SK-N-SH (cell line): ENCODE data around the gene ATP11B. TPM values are rescaled to one million over a fixed set of nuclear protein-coding genes. Genes with fewer than 3 reads are reported as not detected.

Experiments
- CTCF ChIA-PET: fragments of 300-600, 350-600 bp; formaldehyde crosslinking; extraction: SDS; loops from one replicate; lab custom pipeline; 2021; lab: Yijun Ruan, JAX
- POLR2A ChIA-PET: fragments of 350-600 bp; sonication (Branson Sonifier 250); formaldehyde crosslinking; extraction: SDS; loops from one replicate; lab custom pipeline; 2020; ENCODE audit warnings: antibody characterized with exemption, inconsistent platforms; lab: Yijun Ruan, JAX
- DNase-seq: peaks from one replicate; pipeline ENCODE4 v3.0.0; 2012
- H2AFZ ChIP-seq: fragments of 200-600 bp; sonication (generic); 2 replicates; pipeline ENCODE4 v1.8.1; 2016; ENCODE audit warnings: antibody characterized with exemption, mild to moderate bottlenecking, low read depth
- H3F3A ChIP-seq: fragments of 200-600 bp; sonication (generic); replicated peaks from 2 replicates; pipeline ENCODE3; 2016; ENCODE audit warnings: antibody characterized with exemption, mild to moderate bottlenecking; ENCODE audit not compliant: insufficient read depth
- H3K27ac ChIP-seq, 2 experiments: fragments of 200-500 bp in 1 of 2; fragments of 200-600 bp in 1 of 2; sonication (Bioruptor generic) in 1 of 2; sonication (generic), shearing (Covaris generic) in 1 of 2; 2 replicates each; pipeline versions ENCODE4 v1.5.1 to v1.6.1; 2014 to 2016; ENCODE audit warnings: low read depth in 2 of 2, inconsistent platforms in 1 of 2, low read length in 1 of 2, mild to moderate bottlenecking in 1 of 2, mixed read lengths in 1 of 2
- H3K27me3 ChIP-seq: fragments of 200-600 bp; sonication (generic), shearing (Covaris generic); 2 replicates; pipeline ENCODE4 v1.6.1; 2016; ENCODE audit warnings: mixed run types; ENCODE audit not compliant: insufficient read depth
- H3K36me3 ChIP-seq, 2 experiments: fragments of 200-500 bp in 1 of 2; fragments of 200-600 bp in 1 of 2; sonication (Bioruptor generic) in 1 of 2; sonication (generic) in 1 of 2; replicated peaks in 1 of 2; 2 replicates each; pipeline versions ENCODE3 to v1.5.1; 2014 to 2016; ENCODE audit warnings: low read length in 1 of 2, mild to moderate bottlenecking in 1 of 2; ENCODE audit not compliant: insufficient read depth in 2 of 2, control insufficient read depth in 1 of 2
- H3K4me1 ChIP-seq, 2 experiments: fragments of 200-500 bp in 1 of 2; fragments of 200-600 bp in 1 of 2; sonication (Bioruptor generic) in 1 of 2; sonication (generic), shearing (Covaris generic) in 1 of 2; 2 replicates each; pipeline versions ENCODE4 v1.5.1 to v1.6.1; 2014 to 2016; ENCODE audit warnings: low read depth in 1 of 2, low read length in 1 of 2, mixed run types in 1 of 2; ENCODE audit not compliant: insufficient read depth in 2 of 2, control insufficient read depth in 1 of 2
- H3K4me2 ChIP-seq: fragments of 200-600 bp; sonication (generic), shearing (Covaris generic); 2 replicates; pipeline ENCODE4 v1.6.1; 2017; ENCODE audit warnings: mixed run types
- H3K4me3 ChIP-seq, 2 experiments: fragments of 200-500 bp in 1 of 2; fragments of 200-600 bp in 1 of 2; sonication (Bioruptor generic) in 1 of 2; sonication (generic), shearing (Covaris generic) in 1 of 2; 2 replicates each; pipeline versions ENCODE4 v1.5.1 to v1.8.1; 2014 to 2016; ENCODE audit warnings: low read depth in 2 of 2, inconsistent platforms in 1 of 2, low read length in 1 of 2, mild to moderate bottlenecking in 1 of 2, mixed read lengths in 1 of 2, moderate library complexity in 1 of 2
- H3K79me2 ChIP-seq: fragments of 200-600 bp; sonication (generic); 2 replicates; pipeline ENCODE4 v1.8.1; 2017; ENCODE audit warnings: mild to moderate bottlenecking; ENCODE audit not compliant: insufficient read depth
- H3K9ac ChIP-seq: fragments of 200-600 bp; sonication (generic); 2 replicates; pipeline ENCODE4 v1.6.1; 2017; ENCODE audit warnings: mixed run types
- H3K9me2 ChIP-seq: fragments of 200-600 bp; sonication (generic); 2 replicates; pipeline ENCODE4 v1.6.1; 2017; ENCODE audit warnings: mixed run types
- H3K9me3 ChIP-seq: fragments of 200-600 bp; sonication (generic); 2 replicates; pipeline ENCODE4 v1.6.1; 2017; ENCODE audit warnings: mixed run types, mild to moderate bottlenecking, moderate library complexity
- H4K20me1 ChIP-seq: fragments of 200-600 bp; sonication (generic); 2 replicates; pipeline ENCODE4 v1.6.1; 2017; ENCODE audit warnings: mild to moderate bottlenecking, mixed run types; ENCODE audit not compliant: insufficient read depth
- CHD2 ChIP-seq: fragments of 150-350 bp; IDR thresholded peaks from 2 replicates; pipeline ENCODE4 v1.6.1; 2018; ENCODE audit warnings: low read length; ENCODE audit not compliant: partially characterized antibody
- EP300 ChIP-seq, 2 experiments: IDR thresholded peaks; 2 replicates each; pipeline versions ENCODE4 v1.4.0 to v1.6.1; 2012; ENCODE audit warnings: borderline replicate concordance in 1 of 2, low read depth in 1 of 2, low read length in 1 of 2
- EZH2phosphoT487 ChIP-seq: fragments of 200-600 bp; sonication (generic); IDR thresholded peaks from 2 replicates; pipeline ENCODE4 v1.6.1; 2017; ENCODE audit warnings: low read depth, mixed run types, mild to moderate bottlenecking, antibody characterized with exemption, moderate library complexity, borderline replicate concordance
- FOSL2 ChIP-seq: IDR thresholded peaks from 2 replicates; pipeline ENCODE4 v1.4.0; 2012; ENCODE audit warnings: low read depth, mild to moderate bottlenecking, moderate library complexity, borderline replicate concordance
- FOXJ3 ChIP-seq: sonication (generic); formaldehyde crosslinking; IDR thresholded peaks from 2 replicates; pipeline ENCODE4 v1.5.1; 2020; ENCODE audit warnings: mild to moderate bottlenecking, missing genetic modification reagents
- FOXM1 ChIP-seq: IDR thresholded peaks from 2 replicates; pipeline ENCODE4 v1.4.0; 2012; ENCODE audit warnings: low read depth, mild to moderate bottlenecking
- JUND ChIP-seq: IDR thresholded peaks from 2 replicates; pipeline ENCODE4 v1.4.0; 2012
- REST ChIP-seq: IDR thresholded peaks from 2 replicates; pipeline ENCODE4 v1.6.1; 2012; ENCODE audit warnings: mild to moderate bottlenecking, low read depth, low read length, moderate library complexity
- RFX5 ChIP-seq: IDR thresholded peaks from 2 replicates; pipeline ENCODE4 v1.6.1; 2012; ENCODE audit warnings: mild to moderate bottlenecking, improper control_type of control experiment, low read length
- SMC3 ChIP-seq: IDR thresholded peaks from 2 replicates; pipeline ENCODE4 v1.6.1; 2012; ENCODE audit warnings: low read depth, low read length, improper control_type of control experiment
- WGBS: methylation state at CpG from one replicate; pipeline ENCODE4 v1.1.6; 2017; ENCODE audit warnings: low lambda C conversion rate; 5-methylcytosine and 5-hydroxymethylcytosine counted together
- polyA plus RNA-seq, 3 experiments: library from polyadenylated mRNA; depleted of rRNA; stranded (reverse); fragments of >200 nt; gene quantifications; 2 replicates each; pipeline ENCODE4 v1.2.3, GENCODE V29; 2012

Gene ATP11B
- polyA plus RNA-seq, 1 of the 3 experiments (the other 2 are of a cell fraction): 8.7 TPM

- Histone ChIP-seq H3K36me3 (peaks cover 35 to 55% of the 10 kb centered on the region in 2 experiments), H3K9me2 (no peaks in the 10 kb centered on the region), H3K9me3 (no peaks in the 10 kb centered on the region), H4K20me1 (no peaks in the 10 kb centered on the region), H3K4me3 (no peak overlapping the region), H3F3A (peaks cover 3% of the 10 kb centered on the region), H2AFZ (no peak overlapping the region), H3K79me2 (no peaks in the 10 kb centered on the region), H3K27ac (no peak overlapping the region), H3K4me1 (no peaks in the 10 kb centered on the region), H3K9ac (no peak overlapping the region), H3K27me3 (no peaks in the 10 kb centered on the region), H3K4me2 (no peak overlapping the region)
- CTCF ChIA-PET: interaction anchor here (1.6 kb wide), 1 partner anchor 479 kb away, joined by 3 read pairs; no protein-coding TSS in a partner anchor
- TF ChIP-seq SMC3: no peak
- TF ChIP-seq JUND: no peak
- no peak for DNase-seq
- WGBS: 100% methylated on average over 1 of the region's 1 CpG
- POLR2A ChIA-PET: no interaction called here
Measured at GRCh38 chr3:182906036-182906435, 112.7 kb downstream of the ATP11B start.

GRCh38 chr3:182908471-182908870, 115.2 kb downstream of the ATP11B start:
- CTCF ChIA-PET: interaction anchor here (1.0 to 3.1 kb wide), 4 partner anchors 9 to 27 kb away, joined by 3 to 24 read pairs (median 4); no protein-coding TSS in a partner anchor
- POLR2A ChIA-PET: no interaction called here

More at GRCh38 chr3:182908471-182908870, 115.2 kb downstream of the ATP11B start:
- Histone ChIP-seq H3K79me2 (no peaks in the 10 kb centered on the region), H2AFZ (no peak overlapping the region), H3K9ac (no peak overlapping the region), H3K4me1 (no peaks in the 10 kb centered on the region; a peak in 1 of 4 replicates), H4K20me1 (no peaks in the 10 kb centered on the region), H3K9me2 (no peaks in the 10 kb centered on the region), H3K9me3 (no peaks in the 10 kb centered on the region), H3K4me2 (no peak overlapping the region), H3K27ac (no peak overlapping the region), H3K36me3 (peaks cover 33 to 35% of the 10 kb centered on the region in 2 experiments), H3K4me3 (no peak overlapping the region), H3F3A (no peaks in the 10 kb centered on the region), H3K27me3 (no peaks in the 10 kb centered on the region)
- WGBS: 93% methylated on average over 1 of the region's 1 CpG
- TF ChIP-seq RFX5 (no peak), FOXM1 (no peak), CHD2 (no peak), FOXJ3 (no peak), EZH2phosphoT487 (no peak), FOSL2 (no peak), REST (no peak), EP300 (IDR thresholded peaks at IDR 0.05; ENCODE audit: borderline replicate concordance in 1 of 2, low read depth in 1 of 2, low read length in 1 of 2) (no peak)
- no peak for DNase-seq
